ENCODE data around the gene ATG2A.
"Not testable (repeated sequence)": the region's sequence is repeated elsewhere in the genome, so short reads cannot be mapped to it uniquely, and the experiment has no call there.

Gene ATG2A

GRCh38 chr11:64851831-64852351 lies 65.1 kb downstream of the ATG2A start:
- DNase-seq: no peak
- intact Hi-C loops (cut with DNase I): no loop called here

GRCh38 chr11:64850979-64851567 lies 65.9 kb downstream of the ATG2A start:
- no peak for DNase-seq
- intact Hi-C loops (cut with DNase I): no loop called here

- DNase-seq: no peak
- intact Hi-C loops (cut with DNase I): no loop called here
Observed at GRCh38 chr11:64849598-64850356, 67.2 kb downstream of the ATG2A start.

GRCh38 chr11:64848826-64849597 lies 68.0 kb downstream of the ATG2A start:
- no peak for DNase-seq
- intact Hi-C loops (cut with DNase I): no loop called here

- intact Hi-C loops (cut with DNase I): no loop called here
- DNase-seq: no peak
Observed at GRCh38 chr11:64848214-64848825, 68.7 kb downstream of the ATG2A start.

- DNase-seq: peak; percentile 81 to 97 (median 94)
- intact Hi-C loops (cut with DNase I): loop anchor here (2.0 kb wide), 1 partner anchor 42 kb away; no protein-coding TSS in a partner anchor
Observed at GRCh38 chr11:64846998-64847666, 69.9 kb downstream of the ATG2A start.

GRCh38 chr11:64845776-64846129 lies 71.3 kb downstream of the ATG2A start:
- not testable (repeated sequence) for DNase-seq
- intact Hi-C loops (cut with DNase I): loop anchor here (2.0 kb wide), 1 partner anchor 43 kb away; no protein-coding TSS in a partner anchor

- intact Hi-C loops (cut with DNase I): no loop called here
- DNase-seq: no peak
Observed at GRCh38 chr11:64845129-64845775, 71.8 kb downstream of the ATG2A start.
